ENCODE measurements around the gene ATP8A1.
"Not testable (repeated sequence)": the region's sequence is repeated elsewhere in the genome, so short reads cannot be mapped to it uniquely, and the experiment has no call there.

Gene ATP8A1

DNA sequence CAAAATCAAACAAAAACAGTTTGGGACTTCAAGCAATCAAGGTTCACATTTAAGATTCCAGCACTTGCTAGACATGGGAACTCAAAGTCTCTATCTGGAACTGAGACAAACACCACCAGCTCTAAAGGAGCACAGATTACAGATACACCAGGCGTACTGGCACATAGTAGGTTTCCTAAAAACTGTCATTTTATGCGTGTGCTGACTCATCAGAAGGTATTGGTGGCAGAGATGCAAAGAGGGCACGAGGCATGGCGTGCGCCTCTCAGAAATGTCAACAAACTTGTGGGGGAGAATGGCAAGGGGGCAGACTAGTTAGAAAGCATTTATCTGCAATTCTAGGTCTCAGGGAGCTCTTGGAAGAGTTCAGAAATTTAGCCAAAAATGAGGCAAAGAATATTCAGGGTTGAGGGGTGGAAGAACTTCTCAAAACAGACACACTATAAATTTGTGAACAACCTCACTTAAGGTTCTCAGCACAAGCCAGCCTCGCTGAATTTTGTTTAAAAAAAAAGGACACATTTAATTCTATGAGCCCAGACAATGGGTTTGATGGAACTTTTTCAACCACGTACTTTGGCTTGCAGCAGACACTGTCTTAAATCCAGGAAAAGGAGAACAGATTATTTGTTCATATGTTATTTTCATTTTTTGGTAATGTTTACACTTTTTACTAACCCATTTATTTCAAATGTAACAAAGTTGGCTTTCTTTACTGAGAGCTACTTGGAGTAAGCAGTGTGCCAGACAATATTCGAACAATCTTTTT, 159.6 kb downstream of the ATP8A1 start:
- no peak for DNase-seq

DNA sequence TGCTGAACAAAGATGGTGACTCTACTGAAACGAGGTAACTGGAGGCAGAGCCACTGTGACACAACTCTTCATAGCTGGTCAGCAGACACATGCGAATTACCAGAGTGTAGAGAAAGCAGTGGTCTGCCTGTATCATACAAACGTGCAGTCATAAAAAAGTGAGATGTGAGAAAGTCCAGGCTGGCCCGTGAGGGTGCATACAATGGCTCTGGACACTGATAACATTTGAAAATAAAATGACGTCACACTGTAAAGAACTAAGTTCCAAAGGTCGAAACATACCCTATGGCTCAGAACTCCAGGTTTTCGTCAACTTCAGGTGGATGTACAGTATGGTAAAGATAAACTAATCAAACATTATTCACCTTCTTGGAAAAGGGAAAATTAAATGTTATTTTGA, 163.9 kb downstream of the ATP8A1 start:
- no peak for DNase-seq

DNA sequence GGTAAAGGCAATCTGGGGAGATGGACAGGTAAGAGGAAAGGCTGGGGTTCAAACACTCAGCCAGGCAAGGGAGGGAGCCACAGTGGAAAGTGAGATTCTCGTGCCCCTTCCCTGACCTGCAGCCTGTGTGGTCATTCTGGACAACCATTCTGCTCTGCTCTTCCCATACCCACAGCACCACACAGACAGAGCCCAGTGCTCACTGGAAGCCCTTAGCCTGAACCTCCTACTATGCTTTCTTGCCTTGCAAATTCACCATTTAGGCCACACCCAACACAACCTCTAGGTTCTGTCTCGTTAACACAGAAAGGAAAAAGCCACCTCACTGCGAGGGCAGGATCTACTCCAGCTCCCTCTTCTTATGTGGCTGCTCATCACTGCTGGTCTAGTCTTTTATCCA, 166.9 kb downstream of the ATP8A1 start:
- no peak for DNase-seq

DNA sequence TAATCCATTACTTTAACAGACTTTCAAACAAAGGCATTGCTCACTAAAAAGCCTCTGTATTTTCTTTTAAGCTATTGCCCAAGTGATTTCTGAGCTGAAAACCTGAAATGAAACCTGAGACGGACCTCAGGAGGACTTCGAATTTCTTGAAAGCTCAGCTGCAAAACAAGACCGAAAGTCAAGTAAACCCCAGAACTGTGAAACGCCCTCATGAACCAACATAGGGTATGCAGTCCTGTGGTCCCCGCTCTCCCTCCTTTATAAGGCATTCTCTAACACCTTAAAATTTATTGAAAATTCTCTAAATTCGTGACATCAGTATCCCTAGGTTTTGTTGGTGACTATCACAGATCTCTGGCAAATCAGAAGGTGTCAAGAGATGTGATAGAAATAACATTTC, 167.8 kb downstream of the ATP8A1 start:
- DNase-seq, result no peak

DNA sequence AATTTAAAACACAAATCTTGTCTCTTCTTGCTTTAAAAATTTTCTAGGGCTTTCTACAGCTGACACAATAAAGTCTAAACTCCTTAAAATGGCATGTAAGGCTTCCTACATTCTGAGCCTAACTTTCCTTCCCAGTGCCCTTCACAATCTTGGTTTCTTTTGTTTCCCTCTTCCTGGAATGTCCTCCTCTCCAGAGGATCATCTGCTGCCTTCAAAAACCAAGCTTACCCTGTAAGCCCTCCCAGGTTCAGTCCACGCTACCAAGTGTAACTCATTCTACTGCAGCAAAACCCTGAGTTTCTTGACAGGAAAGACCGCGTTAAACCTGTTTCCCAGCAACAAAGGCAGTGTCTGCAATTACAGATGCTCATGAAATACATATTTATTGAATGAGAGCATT, 168.4 kb downstream of the ATP8A1 start:
- no peak for DNase-seq

DNA sequence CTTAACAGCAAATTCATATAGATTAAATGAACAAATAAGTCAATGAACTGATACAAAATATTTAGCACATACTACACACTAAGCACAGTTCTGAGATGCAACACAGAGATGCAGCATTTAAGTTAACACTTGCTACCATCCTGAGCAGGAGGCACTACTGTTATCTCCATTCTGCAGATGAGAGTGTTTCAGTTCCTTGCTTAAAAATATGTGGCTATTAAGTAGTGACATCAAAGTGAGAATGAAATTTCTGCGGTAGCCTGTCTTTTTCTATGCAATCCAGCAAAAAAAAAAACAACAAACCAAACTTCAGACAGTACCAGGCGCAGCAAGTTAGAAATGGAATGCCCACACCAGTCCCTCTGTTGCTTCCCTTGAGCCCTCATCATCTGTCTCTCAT, 168.8 kb downstream of the ATP8A1 start:
- no peak for DNase-seq

DNA sequence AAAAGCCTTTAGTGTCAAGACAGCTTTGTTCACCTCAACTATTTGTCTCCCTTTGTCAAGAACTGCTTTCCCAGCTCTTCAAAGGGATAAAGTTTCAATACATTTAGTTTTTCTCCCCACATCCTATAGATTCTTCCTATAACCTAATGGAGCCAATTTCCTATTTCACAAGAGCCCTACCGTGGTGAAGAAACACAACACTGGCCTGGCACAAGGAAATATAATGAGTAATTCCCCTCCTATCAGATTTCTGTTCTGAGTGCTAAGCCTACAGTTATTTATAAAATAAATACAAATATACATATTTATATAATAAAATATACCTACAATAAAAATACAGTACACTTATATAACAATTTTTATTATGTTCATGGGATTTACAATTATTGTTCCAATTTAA, 169.7 kb downstream of the ATP8A1 start:
- no peak for DNase-seq

DNA sequence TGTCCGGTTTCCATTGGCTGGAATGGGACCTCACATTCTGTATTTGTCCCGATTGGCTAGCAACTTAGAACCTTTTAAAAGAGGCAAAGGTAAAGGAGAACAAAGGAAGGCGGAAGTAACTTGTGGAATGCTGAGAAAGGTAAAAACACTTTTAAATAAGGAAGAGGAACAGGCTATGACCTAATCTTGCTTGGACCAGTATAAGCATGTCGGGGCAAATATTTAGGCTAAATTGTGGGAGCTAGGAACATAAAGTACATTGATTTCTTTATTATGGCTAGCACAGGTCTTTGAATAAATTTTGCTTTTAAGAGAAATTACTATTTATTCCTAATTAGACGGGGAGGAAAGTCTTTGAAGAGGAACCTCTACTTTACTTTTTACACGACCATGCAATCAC, 170.7 kb downstream of the ATP8A1 start:
- not testable (repeated sequence) for DNase-seq

DNA sequence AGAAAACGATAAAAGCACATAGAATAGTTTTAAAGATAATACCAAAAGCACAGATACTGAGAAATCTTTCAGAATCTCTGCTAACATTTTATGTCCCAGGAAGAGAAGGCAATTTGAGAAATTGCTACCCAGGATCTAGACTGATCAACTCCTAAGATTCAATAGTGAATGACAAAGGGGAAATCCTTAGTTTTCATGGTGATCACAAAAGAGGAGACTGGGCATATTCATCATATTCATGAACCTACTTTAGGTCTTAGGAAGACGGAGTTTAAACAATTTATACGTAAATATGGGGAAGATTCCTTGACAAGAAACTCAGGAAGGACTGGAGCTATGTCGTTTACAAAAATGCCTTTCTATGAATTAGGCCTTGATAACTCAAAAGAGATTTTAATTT, 172.3 kb downstream of the ATP8A1 start:
- DNase-seq, result no peak

DNA sequence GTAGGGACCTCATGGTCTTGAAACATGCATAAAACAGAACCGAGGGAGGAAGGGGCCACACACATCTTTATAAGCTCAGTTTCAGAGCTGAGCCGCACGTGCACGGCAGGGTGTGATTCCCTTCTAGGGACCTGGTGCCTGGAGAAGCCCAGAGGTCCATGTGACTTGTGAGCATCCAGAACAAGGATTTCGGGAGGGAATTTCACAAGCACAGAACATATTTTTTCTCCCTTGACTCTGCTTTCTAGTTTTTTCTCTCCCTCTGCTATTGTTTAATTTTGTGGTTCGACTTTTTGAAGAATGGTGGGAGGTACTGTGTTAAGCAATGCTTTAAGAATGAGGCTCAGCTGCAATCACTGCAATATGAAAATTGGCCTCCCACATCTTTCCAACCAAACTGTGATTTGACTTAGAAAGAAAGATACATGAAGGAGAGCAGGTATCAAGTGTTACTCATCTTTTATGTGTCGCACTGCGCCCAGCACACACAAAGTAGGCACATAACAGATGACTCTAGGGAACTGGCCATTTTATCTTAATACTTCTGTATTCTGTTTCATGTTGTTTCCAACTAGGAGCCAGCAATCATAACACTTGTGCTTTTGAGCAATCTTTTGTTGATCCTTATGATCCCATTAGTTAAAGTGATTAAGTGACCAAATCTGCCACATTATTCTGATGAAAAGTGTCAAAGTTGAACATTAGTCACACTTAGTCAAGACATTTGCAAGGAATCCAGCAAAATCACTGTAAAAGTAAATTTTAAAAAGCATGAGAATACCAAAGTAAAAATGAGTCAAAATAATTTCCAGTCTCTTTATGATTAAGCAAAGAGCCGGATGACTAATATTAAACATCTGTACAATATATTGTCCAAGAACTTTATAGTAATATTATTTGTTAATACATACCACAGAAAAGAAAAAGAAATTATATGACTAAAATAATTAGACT, 173.2 kb downstream of the ATP8A1 start:
- peak; percentile 56 for DNase-seq

DNA sequence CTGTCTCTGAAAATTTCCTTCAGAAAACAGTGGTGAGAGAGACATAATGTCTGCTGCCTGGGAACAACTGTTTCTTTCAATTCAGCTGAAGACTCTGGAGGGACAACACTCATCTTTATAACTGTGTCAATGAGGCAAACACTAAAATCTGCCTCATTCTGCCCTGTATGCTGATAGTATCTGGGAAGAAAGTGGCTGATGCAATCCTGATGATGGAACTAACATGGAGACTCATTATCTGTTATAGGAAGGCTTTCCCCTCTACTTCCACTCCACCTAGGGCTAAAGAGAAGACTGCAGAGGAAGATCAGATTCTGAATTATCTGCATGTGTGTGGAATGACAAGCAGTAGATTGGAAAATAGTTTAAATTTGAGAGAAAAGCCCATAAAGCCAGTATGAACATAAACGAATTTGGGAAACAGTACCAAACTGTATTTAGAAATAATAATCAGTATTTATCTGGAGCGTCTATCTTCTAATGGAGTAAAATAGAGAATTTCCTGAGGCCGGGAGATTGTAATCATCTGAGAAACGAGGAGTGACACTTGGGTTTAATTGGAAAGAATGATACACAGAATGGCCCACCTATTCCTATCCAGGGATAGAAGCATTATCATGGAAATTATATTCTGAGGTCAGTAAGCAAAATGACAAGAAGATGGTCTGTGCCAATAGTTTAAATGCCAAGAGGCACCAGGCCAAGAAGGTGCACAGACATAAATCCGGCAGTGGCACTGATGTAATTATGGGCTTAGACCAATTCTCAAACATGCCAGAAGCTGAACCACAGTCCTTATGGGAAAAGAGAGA, 174.2 kb downstream of the ATP8A1 start:
- peak; percentile 13 for DNase-seq

DNA sequence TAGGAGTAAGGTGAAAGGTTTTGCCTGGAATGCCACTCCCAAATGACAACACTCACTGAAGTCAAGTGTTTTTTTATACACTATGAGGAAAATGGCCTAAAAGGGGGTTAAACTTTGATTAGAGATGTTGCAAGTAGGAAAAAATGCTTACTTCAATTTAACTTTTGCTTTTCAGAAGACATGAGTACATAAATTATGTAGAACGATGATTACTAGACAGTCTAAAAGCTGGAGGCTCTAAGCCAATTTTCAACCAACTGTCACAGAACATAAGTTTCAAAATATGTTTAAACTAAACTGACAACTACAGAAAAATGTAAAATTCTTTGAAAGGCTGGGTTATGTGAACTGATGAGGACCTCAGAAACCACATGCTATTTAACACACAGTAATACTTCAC, 176.2 kb downstream of the ATP8A1 start:
- peak; percentile 31 for DNase-seq

DNA sequence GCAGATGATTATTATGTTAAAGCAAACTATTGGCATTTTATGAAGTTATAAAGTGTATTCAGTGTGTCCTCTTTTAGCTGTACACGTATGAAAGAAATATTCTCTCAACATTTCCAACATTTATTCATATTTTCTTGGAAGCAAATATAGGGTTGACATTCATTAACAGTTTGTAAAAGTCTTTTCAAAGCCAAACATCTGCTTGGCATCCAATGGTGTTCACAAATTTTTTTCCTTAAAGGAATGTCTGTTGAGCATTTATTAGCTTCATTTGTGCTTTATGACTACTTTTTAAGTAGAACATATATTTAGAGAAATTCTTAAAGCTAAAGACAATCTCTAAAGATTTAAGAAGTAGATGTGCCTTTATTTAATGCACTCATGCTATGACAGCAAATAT, 176.6 kb downstream of the ATP8A1 start:
- no peak for DNase-seq

DNA sequence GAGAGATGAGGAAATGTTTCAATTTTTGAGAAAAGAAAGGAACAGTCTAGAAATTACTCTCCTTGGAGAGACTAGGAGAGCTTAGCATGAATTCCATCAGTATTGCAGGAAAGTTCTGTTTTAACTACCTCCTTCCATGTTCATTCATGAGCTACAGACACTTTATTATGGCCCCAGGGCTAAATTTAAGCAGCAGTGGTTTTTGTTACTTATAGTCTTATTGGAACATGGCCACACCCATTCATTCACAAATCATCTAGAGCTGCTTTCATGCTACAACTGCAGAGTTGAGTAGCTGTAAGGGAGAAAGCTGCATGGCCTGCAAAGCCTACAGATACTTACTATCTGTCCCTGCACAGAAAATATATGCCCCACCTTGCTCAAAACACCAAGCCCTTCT, 178.0 kb downstream of the ATP8A1 start:
- no peak for DNase-seq

DNA sequence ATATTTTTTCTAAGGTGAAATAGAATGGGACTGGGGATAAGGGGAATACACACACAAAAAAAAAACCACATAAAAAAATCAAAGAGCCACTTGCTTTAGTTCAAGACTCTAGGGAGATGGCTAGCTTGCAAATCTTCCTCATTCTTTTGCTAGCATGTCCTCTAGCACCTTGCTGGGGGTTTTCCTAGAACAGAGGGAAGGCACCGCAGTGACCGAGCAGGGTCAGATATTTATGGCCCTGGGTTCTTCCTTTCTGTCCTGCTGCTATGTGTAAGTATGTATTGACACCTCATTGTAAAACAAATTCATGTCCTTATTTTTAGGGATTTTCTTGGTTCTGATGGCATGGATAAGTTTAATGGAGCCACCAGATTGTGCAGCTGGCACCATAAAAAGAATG, 178.4 kb downstream of the ATP8A1 start:
- DNase-seq, result no peak

DNA sequence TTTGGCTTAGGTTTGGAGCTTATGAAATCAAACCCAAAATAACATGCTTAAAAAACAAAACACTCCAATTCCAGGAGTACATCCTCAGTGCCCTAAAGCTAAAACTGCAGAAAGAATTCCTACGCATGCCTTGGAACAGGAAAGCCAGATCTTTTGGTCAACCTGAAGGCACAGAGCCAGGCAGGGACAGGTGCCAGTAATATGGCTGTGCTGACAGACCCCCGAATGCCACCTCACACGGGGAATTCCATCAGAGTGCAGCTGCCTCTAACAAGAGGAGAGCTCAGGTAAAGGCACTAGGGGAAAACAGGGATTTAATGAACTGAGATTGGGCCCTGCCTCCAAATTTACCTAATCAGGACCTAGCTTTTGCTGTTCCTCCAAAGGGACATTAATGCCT, 182.5 kb downstream of the ATP8A1 start:
- DNase-seq, result no peak

DNA sequence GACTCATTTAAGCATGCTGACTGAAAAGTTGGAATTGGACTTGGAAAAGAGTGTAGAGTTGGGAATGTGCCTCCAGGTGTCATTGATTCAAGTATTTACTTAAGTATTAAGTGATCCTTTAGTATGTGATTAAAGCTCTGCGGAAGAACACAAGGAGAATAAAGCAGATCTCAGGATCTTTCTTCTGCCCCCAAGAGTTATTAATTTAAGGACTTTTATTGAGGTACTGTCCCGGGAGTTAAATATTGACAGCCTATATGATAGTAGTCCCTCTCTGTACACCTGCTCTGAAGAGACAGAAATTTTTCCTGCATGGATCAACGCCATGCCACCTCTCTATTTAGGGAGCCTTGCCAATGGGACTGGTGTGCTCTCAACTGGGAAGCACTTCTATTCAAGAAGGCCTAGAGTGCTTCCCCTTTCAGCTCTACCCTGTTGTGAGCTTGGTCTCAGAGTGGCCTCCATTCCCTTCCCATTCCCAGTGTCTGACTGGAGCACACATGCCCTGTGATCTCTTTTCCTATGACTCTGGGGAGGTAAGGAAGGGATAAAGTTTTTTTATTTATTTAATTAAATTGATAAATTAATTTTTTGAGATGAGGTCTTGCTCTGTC, 183.7 kb downstream of the ATP8A1 start:
- DNase-seq, result no peak

DNA sequence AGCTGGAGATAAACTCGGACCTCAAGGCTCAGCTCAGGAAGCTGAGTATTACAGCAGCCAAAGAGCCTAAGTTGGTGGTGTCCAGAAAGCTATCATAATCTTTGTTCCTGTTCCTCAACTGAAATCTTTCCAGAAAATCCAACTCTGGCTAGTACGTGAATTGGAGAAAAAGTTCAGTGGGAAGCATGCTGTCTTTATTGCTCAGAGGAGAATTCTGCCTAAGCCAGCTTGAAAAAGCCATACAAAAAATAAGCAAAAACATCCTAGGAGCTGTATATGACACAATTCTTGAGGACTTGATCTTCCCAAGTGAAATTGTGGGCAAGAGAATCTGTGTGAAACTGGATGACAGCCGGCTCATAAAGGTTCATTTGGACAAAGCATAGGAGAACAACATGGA, 185.0 kb downstream of the ATP8A1 start:
- no peak for DNase-seq

DNA sequence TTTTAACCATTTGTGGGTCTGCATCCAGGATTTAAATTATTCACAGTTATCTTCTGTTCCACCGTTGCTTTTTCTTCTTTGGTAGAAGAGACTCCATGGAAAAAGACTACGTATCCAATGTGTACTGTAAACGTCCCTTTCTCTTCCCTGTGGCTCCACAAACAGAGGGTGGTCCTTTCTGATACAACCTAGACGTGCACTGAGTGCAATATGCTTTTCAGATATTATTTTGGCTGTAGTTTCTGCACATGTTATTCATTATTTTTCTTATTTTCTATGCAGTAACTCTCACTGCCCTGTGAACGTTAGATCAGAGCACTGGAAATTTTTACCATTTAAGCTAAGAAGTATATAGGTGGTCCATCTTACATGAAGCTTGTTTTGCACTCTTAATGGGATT, 186.9 kb downstream of the ATP8A1 start:
- DNase-seq, result no peak

DNA sequence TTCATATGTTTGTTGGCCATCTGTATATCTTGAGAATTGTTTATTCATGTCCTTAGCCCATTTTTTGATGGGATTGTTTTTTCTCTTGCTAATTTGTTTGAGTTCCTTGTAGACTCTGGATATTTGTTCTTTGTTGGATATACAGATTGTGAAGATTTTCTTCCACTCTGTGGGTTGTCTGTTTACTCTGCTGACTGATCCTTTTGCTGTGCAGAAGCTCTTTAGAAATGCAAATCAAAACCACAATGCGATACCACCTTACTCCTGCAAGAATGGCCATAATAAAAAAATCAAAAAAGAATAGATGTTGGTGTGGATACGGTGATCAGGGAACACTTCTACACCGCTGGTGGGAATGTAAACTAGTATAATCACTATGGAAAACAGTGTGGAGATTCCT, 189.1 kb downstream of the ATP8A1 start:
- not testable (repeated sequence) for DNase-seq

DNA sequence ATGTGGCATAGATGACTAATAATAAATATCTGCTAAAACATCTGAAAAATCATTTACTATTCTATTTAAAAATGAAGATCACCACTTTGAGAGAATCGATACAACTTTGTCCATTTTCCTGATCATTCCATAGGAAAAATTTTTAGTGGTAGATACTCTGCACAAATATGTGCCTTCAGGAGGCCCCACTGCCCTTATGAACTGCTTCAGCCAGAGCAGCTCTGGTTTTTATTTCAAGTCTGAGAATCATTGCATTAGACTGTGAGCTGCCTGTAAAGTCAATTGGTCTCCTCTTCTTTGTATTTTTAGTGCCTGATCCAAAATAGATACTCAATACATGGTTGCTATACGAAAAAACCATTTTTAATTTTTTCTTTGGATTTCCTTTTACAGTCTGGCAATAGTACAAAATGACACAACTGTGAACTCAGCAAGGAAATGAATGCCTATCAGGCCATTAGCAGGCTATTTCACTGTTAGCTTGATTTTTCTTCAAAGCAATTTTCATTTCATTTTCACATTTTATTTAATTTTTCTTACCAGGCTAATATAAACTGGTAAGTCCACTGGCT, 190.5 kb downstream of the ATP8A1 start:
- no peak for DNase-seq

DNA sequence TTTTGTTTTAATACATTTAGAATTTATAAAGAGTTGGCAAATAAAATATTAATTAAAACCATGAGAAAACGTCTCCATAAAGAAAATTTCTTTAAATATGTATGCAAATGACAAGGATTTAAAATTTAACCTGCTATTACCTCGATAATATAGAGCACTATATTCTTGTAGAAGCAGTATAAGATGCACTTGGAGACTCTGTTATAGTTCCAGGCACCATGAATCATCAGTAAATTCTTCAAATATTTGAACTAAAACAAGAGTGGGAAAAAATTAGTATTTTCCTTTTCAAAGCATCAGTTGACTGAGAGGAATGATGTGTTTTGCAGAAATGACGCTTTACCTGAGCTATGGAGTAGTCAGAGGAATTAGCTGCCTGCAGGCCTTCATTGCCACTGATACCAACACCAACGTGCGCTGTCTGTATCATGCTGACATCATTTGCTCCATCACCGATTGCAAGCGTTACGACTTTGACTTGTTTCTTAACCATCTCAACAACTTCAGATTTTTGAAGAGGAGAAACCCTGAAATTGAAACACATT, 192.3 kb downstream of the ATP8A1 start:
- peak; percentile 9 for DNase-seq
